Measurements from ENCODE around the gene CUL1.
A peak's percentile ranks its signal among the peaks of the same experiment; 100 is the strongest.
"Not testable (repeated sequence)": the region's sequence is repeated elsewhere in the genome, so short reads cannot be mapped to it uniquely, and the experiment has no call there.

CUL1 gene

DNA sequence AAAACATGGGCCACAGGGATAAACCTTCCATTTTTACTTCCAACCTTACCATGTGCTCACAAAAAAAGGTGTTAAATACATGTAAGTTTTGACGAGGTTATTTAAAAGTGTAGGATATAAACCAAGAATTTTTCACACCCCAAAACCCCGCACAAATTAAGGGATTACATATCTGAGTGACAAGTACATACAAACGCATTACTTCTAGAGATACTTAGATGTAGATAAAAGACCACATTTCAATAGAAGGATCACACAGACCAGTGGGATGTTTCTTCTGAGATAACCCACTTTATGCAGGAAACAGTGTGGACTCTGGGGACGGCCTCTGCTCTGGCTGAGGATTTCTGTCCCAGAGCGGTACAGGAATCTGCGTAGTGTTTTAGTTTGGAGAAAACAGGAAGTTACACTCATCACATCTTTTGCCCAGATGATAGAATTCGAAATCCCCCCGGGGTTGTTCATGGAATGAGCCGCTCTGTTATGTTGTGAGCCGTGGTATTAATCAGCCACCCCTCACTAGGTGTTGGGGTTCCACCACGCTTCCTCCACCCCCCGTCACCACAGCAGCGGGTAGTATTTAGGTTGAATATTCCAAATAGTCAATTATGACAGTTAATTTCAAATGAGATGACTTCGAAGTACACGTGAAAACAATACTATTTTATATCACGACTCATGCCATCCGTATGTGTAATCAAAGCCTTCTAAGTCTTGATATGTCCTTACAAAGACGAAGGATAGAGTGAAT, 1.3 kb upstream of the CUL1 start:
- H3K4me3 ChIP-seq (ENCODE audit: low read depth in 1 of 2, low read length in 2 of 2) = peak overlapping the region; percentile 76 to 91
- peak overlapping the region; percentile 84 for H3K27ac ChIP-seq (ENCODE audit: low read length)
- no peaks in the 10 kb centered on the region for H3K9me3 ChIP-seq (ENCODE audit: control insufficient read depth in 1 of 2, low read length in 2 of 2)
- no peaks in the 10 kb centered on the region for H3K36me3 ChIP-seq (ENCODE audit: control insufficient read depth in 1 of 2, insufficient read depth in 2 of 2, low read length in 2 of 2)
- no peaks in the 10 kb centered on the region for H3K27me3 ChIP-seq (ENCODE audit: low read depth, low read length)
- H3K4me1 ChIP-seq (ENCODE audit: control insufficient read depth in 1 of 2, insufficient read depth in 2 of 2, low read length in 2 of 2) = peaks cover 16 to 22% of the 10 kb centered on the region in 2 donors

- Histone ChIP-seq H3K36me3 (ENCODE audit: control insufficient read depth in 1 of 2, insufficient read depth in 2 of 2, low read length in 2 of 2) (no peaks in the 10 kb centered on the region), H3K4me3 (ENCODE audit: low read depth in 1 of 2, low read length in 2 of 2) (peak overlapping the region; percentile 76 to 91), H3K27me3 (ENCODE audit: low read depth, low read length) (no peaks in the 10 kb centered on the region), H3K4me1 (ENCODE audit: control insufficient read depth in 1 of 2, insufficient read depth in 2 of 2, low read length in 2 of 2) (peaks cover 16 to 28% of the 10 kb centered on the region in 2 donors), H3K27ac (ENCODE audit: low read length) (peak overlapping the region; percentile 84), H3K9me3 (ENCODE audit: control insufficient read depth in 1 of 2, low read length in 2 of 2) (no peaks in the 10 kb centered on the region)
Observed at GRCh38 chr7:148698007-148698396, 701 bp upstream of the CUL1 start.

- Histone ChIP-seq H3K9me3 (ENCODE audit: control insufficient read depth in 1 of 2, low read length in 2 of 2) (no peaks in the 10 kb centered on the region), H3K27me3 (ENCODE audit: low read depth, low read length) (no peaks in the 10 kb centered on the region), H3K4me3 (ENCODE audit: low read depth in 1 of 2, low read length in 2 of 2) (peak overlapping the region; percentile 90 to 91), H3K27ac (ENCODE audit: low read length) (peak overlapping the region; percentile 87), H3K4me1 (ENCODE audit: control insufficient read depth in 1 of 2, insufficient read depth in 2 of 2, low read length in 2 of 2) (peaks cover 16 to 40% of the 10 kb centered on the region in 2 donors), H3K36me3 (ENCODE audit: control insufficient read depth in 1 of 2, insufficient read depth in 2 of 2, low read length in 2 of 2) (no peaks in the 10 kb centered on the region)
Observed at GRCh38 chr7:148699024-148699781, 500 bp downstream of the CUL1 start.

DNA sequence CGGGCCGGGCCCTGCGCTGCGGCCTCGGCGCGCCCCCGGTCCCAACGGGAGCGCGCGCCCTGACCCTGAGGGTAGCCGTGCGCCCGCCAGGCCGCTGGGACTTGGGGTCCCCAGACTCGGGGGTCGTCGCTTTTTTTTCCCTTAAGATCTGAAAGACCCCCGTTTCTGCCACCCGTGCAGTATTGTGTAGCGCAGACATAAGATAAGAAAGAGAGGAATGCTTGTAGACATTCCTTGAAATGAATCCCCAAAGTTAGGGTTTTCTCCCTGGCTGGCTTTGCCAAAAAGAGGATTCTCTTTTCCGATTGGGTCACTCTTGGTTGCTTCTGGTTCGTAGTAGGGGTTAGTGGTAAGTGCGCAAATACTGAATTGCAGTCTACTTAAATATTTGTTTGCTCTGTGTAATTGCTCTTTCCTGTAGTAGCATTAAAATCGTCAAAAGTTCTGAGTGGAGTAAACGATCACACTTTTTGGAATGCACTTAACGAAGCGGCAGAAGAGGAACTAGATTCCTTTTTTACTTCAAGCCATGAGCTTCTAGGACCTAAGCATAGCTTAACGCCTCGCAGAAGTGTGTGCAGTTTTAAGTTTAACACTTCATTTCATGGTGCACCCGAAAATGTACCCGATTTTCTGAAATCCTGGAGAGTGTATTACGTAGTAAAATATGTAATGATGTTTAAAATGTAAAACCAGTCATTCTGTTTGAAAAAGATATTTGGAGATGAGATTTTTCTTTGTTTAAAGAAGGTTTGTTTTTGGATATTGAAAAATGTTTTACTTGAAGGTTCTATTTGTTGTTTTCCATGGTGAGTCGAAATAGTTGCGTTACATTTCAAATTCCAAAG, 1.3 kb downstream of the CUL1 start:
- H3K4me3 ChIP-seq (ENCODE audit: low read depth in 1 of 2, low read length in 2 of 2) = peak overlapping the region; percentile 90 to 91
- H3K4me1 ChIP-seq (ENCODE audit: control insufficient read depth in 1 of 2, insufficient read depth in 2 of 2, low read length in 2 of 2) = peaks cover 20 to 48% of the 10 kb centered on the region in 2 donors
- H3K36me3 ChIP-seq (ENCODE audit: control insufficient read depth in 1 of 2, insufficient read depth in 2 of 2, low read length in 2 of 2) = no peaks in the 10 kb centered on the region
- no peaks in the 10 kb centered on the region for H3K9me3 ChIP-seq (ENCODE audit: control insufficient read depth in 1 of 2, low read length in 2 of 2)
- H3K27ac ChIP-seq (ENCODE audit: low read length) = peak overlapping the region; percentile 87
- H3K27me3 ChIP-seq (ENCODE audit: low read depth, low read length) = no peaks in the 10 kb centered on the region

DNA sequence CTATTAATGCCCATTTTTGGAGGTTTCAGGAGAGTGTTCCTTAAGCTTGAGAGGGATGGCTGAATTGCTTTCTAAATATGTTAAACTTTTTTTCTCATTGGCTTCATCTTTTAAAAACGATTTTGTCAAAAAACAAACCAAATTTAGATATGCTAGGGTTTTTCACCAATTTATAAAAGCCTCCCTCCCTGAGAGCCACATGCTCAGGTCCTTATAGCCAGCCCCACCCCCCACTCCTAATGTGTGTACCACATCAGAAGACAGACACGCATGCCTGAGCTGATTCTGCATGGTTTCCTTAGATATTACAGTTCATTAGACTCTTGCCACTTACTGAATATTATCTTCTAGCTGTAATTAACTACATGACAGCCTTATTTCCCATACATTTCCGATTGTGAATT, 2.0 kb downstream of the CUL1 start:
- Histone ChIP-seq H3K36me3 (ENCODE audit: control insufficient read depth in 1 of 2, insufficient read depth in 2 of 2, low read length in 2 of 2) (no peaks in the 10 kb centered on the region), H3K4me3 (ENCODE audit: low read depth in 1 of 2, low read length in 2 of 2) (peak overlapping the region; percentile 90 to 91), H3K27me3 (ENCODE audit: low read depth, low read length) (no peaks in the 10 kb centered on the region), H3K4me1 (ENCODE audit: control insufficient read depth in 1 of 2, insufficient read depth in 2 of 2, low read length in 2 of 2) (peaks cover 22 to 54% of the 10 kb centered on the region in 2 donors), H3K9me3 (ENCODE audit: control insufficient read depth in 1 of 2, low read length in 2 of 2) (no peaks in the 10 kb centered on the region), H3K27ac (ENCODE audit: low read length) (peak overlapping the region; percentile 87)

DNA sequence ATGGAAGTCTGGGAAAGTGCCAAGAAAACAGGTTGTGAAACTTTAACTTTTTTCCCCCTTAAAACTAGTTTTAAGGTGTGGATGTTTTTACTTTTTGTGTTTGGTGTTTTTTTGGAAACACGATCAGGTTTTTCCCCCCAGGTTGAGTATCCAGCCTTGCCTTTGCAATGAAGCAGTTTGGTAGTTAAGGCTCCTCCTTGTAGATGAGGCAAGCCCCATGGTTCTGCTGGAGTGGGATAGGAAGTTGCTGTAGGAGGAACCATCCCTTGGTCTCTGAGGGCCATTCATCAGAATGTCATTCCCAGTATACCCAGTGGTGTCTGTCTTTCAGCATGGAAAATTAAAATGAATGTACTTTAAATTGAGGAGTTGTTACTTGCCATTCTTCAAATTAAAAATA, 2.7 kb downstream of the CUL1 start:
- no peaks in the 10 kb centered on the region for H3K27me3 ChIP-seq (ENCODE audit: low read depth, low read length)
- H3K36me3 ChIP-seq (ENCODE audit: control insufficient read depth in 1 of 2, insufficient read depth in 2 of 2, low read length in 2 of 2) = no peaks in the 10 kb centered on the region
- H3K27ac ChIP-seq (ENCODE audit: low read length) = peak overlapping the region; percentile 87
- no peaks in the 10 kb centered on the region for H3K9me3 ChIP-seq (ENCODE audit: control insufficient read depth in 1 of 2, low read length in 2 of 2)
- peak overlapping the region; percentile 90 to 91 for H3K4me3 ChIP-seq (ENCODE audit: low read depth in 1 of 2, low read length in 2 of 2)
- peaks cover 22 to 55% of the 10 kb centered on the region in 2 donors for H3K4me1 ChIP-seq (ENCODE audit: control insufficient read depth in 1 of 2, insufficient read depth in 2 of 2, low read length in 2 of 2)

- Histone ChIP-seq H3K4me3 (ENCODE audit: low read depth in 1 of 2, low read length in 2 of 2) (no peak overlapping the region), H3K4me1 (ENCODE audit: control insufficient read depth in 1 of 2, insufficient read depth in 2 of 2, low read length in 2 of 2) (peaks cover 22 to 52% of the 10 kb centered on the region in 2 donors), H3K9me3 (ENCODE audit: control insufficient read depth in 1 of 2, low read length in 2 of 2) (no peaks in the 10 kb centered on the region), H3K36me3 (ENCODE audit: control insufficient read depth in 1 of 2, insufficient read depth in 2 of 2, low read length in 2 of 2) (no peaks in the 10 kb centered on the region), H3K27me3 (ENCODE audit: low read depth, low read length) (no peaks in the 10 kb centered on the region), H3K27ac (ENCODE audit: low read length) (no peak overlapping the region)
Observed at GRCh38 chr7:148702876-148703670, 4.4 kb downstream of the CUL1 start.

DNA sequence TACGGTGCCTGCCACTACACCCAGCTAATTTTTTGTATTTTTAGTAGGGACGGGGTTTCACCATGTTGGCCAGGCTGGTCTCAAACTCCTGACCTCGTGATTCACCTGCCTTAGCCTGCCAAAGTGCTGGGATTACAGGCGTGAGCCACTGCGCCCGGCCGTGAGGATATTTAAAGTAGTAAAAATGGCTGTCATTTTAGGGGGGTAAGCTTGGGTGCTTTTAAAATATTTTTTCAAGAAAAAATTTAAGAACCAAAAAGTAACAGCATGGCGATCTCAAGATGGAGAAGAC, 4.9 kb downstream of the CUL1 start:
- H3K4me1 ChIP-seq (ENCODE audit: control insufficient read depth in 1 of 2, insufficient read depth in 2 of 2, low read length in 2 of 2) = peaks cover 22 to 57% of the 10 kb centered on the region in 2 donors
- not testable (repeated sequence) for H3K27me3 ChIP-seq (ENCODE audit: low read depth, low read length); H3K27ac ChIP-seq (ENCODE audit: low read length); H3K36me3 ChIP-seq (ENCODE audit: control insufficient read depth in 1 of 2, insufficient read depth in 2 of 2, low read length in 2 of 2); H3K4me3 ChIP-seq (ENCODE audit: low read depth in 1 of 2, low read length in 2 of 2); H3K9me3 ChIP-seq (ENCODE audit: control insufficient read depth in 1 of 2, low read length in 2 of 2)

DNA sequence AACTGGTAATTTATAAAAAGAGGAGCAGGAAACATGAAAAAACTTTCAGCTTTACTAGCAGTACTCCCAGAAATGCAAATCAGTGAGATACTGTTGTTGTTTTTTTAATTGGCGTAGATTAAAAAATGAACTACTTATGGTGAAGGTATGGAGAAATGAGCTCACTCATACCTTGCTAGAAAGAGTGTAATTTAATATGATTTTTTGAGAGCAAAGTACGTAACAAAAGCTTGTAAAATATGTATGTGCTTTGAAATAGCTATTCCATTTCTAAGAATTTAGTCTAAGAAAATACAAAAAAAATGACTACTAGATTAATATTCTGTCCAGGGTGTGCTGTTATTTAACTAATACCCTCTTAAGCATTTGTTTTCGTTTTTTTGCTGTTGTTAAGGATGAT, 5.5 kb downstream of the CUL1 start:
- peaks cover 22 to 63% of the 10 kb centered on the region in 2 donors for H3K4me1 ChIP-seq (ENCODE audit: control insufficient read depth in 1 of 2, insufficient read depth in 2 of 2, low read length in 2 of 2)
- no peaks in the 10 kb centered on the region for H3K9me3 ChIP-seq (ENCODE audit: control insufficient read depth in 1 of 2, low read length in 2 of 2)
- no peaks in the 10 kb centered on the region for H3K36me3 ChIP-seq (ENCODE audit: control insufficient read depth in 1 of 2, insufficient read depth in 2 of 2, low read length in 2 of 2)
- H3K27me3 ChIP-seq (ENCODE audit: low read depth, low read length) = no peaks in the 10 kb centered on the region
- H3K27ac ChIP-seq (ENCODE audit: low read length) = no peak overlapping the region
- H3K4me3 ChIP-seq (ENCODE audit: low read depth in 1 of 2, low read length in 2 of 2) = no peak overlapping the region

GRCh38 chr7:148704970-148705369, 6.3 kb downstream of the CUL1 start:
- Histone ChIP-seq H3K4me3 (ENCODE audit: low read depth in 1 of 2, low read length in 2 of 2) (no peak overlapping the region), H3K27me3 (ENCODE audit: low read depth, low read length) (no peaks in the 10 kb centered on the region), H3K9me3 (ENCODE audit: control insufficient read depth in 1 of 2, low read length in 2 of 2) (no peaks in the 10 kb centered on the region), H3K36me3 (ENCODE audit: control insufficient read depth in 1 of 2, insufficient read depth in 2 of 2, low read length in 2 of 2) (no peaks in the 10 kb centered on the region), H3K27ac (ENCODE audit: low read length) (no peak overlapping the region), H3K4me1 (ENCODE audit: control insufficient read depth in 1 of 2, insufficient read depth in 2 of 2, low read length in 2 of 2) (peaks cover 22 to 70% of the 10 kb centered on the region in 2 donors)
